Tibial nerve (tissue), 3 donors: ENCODE data around the gene FXYD7.

ENCODE experiments used
- CTCF ChIP-seq, 5 experiments: fragments of 200-600 bp in 3 of 5; fragments of 450-650 bp in 2 of 5; sonication (generic) in 3 of 5; IDR thresholded peaks; one replicate each; pipeline ENCODE4 v1.5.1; 2016 to 2019; ENCODE audit warnings: antibody characterized with exemption in 5 of 5, mild to moderate bottlenecking in 3 of 5, moderate library complexity in 2 of 5
- POLR2A ChIP-seq, 2 donors: fragments of 450-650 bp; IDR thresholded peaks; one replicate each; pipeline ENCODE4 v1.6.1; 2017; ENCODE audit warnings: antibody characterized with exemption in 2 of 2, mild to moderate bottlenecking in 2 of 2, moderate library complexity in 2 of 2

DNA sequence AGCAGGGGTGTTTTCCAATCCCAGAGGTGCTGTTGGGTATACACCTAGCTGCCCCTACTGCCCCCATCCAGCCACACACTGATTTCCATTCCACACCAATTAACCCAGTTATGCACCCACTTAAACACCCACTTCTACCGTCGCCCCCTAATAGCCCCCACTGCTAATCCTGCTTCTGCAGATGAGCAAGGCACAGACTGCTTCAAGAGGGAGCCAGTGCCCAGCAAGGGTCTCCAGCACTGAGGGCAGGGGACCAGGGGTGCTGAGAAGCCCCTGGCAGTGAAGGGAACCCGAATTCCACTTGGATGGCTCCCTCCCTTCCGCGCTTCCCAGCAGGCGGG lies 1.2 kb downstream of the FXYD7 start:
- TF ChIP-seq CTCF (IDR thresholded peaks at IDR 0.05): no peak
- no peak for TF ChIP-seq POLR2A (IDR thresholded peaks at IDR 0.05)
